ENCODE results near the gene FBXO28.
A peak's percentile ranks its signal among the peaks of the same experiment; 100 is the strongest.

The FBXO28 gene

DNA sequence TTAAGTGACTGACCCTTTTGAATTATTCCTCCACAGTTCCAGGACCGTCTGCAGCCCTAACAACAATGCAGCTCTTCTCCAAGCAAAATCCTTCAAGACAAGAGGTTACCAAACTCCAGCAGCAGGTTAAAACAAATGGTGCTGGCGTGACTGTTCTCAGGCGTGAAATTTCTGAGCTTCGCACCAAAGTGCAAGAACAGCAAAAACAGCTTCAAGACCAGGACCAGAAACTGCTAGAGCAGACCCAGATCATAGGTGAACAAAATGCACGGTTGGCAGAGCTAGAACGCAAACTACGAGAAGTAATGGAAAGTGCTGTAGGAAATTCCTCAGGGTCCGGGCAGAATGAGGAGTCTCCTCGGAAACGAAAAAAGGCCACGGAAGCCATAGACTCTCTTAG lies 43.4 kb downstream of the FBXO28 start:
- no peak for DNase-seq (ENCODE audit: low read depth)

- DNase-seq (ENCODE audit: low read depth): no peak
These were observed 45.6 kb downstream of the FBXO28 start for GRCh38 chr1:224159541-224159940.

DNA sequence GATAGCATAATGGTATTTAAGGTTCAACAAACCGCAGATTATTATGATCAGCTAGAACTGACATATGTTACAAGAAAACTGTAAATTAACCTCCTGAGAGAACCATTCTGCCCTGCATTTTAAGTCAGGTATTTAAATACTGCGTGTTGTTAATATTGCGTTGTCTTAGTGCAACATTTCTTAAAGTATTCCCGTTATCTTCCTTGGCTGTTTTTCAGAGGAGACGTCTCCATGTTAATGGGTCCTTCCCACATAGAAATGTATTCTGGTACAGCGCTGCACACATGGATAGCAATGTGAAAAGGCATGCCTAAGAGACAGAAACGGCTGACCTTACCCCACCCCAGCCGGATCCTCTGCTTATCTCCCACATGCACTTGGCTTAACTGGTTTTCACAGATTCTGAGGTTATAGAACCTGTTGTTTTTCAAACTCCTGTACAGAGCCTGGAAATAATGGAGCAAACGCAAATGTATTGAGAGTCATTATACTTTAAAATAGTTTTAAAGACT lies 46.3 kb downstream of the FBXO28 start:
- DNase-seq (ENCODE audit: low read depth): no peak

GRCh38 chr1:224162768-224163167 lies 48.9 kb downstream of the FBXO28 start:
- DNase-seq (ENCODE audit: low read depth): no peak

GRCh38 chr1:224163311-224163710 lies 49.4 kb downstream of the FBXO28 start:
- DNase-seq (ENCODE audit: low read depth): no peak

DNA sequence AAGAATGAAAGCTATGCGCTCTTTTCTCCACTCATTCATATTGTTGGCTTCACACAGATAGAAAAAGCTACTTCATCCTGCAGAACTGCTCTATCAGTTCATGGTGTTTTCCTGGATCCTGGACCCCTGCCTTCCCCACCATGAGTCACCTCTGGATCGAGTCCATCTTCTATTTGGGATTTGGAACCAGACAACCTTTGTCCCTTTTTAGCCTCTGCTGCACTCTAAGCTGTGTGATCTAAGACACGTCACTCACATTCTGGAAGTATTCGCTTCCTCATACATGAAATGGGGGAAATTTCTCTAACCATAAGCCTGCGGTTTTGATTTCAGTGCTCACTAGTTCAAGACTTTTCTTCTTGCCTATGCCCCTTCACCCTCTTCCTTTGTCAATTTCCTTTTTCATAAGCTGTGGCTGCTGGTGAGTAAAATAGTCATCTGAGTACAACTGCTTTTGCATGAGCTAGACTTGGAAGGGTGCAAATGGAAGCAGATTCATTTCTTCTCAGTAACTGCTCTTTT lies 55.0 kb downstream of the FBXO28 start:
- no peak for DNase-seq (ENCODE audit: low read depth)

DNA sequence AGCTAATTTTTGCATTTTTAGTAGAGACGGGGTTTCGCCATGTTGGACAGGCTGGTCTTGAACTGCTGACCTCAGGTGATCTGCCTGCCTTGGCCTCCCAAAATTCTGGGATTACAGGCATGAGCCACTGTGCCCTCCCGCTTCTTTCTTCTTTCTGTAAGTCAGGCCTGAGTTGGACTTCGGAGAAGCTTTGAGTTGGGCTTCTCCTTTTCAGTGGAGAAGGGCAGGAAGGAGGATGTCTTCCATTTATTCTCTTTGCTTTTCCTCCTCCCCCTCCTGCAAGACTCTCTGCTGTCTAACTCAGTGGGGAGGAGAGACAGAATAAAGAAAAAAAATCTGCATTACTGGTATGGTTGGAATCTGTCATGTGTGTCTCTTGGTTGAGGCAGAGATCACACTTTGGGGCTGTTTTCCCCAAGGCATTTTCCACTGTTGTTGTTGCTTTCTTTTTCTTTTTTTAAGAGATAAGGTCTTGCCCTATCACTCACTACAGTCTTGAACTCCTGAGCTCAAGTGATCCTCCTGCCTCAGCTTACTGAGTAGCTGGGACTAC lies 55.9 kb downstream of the FBXO28 start:
- no peak for DNase-seq (ENCODE audit: low read depth)

DNA sequence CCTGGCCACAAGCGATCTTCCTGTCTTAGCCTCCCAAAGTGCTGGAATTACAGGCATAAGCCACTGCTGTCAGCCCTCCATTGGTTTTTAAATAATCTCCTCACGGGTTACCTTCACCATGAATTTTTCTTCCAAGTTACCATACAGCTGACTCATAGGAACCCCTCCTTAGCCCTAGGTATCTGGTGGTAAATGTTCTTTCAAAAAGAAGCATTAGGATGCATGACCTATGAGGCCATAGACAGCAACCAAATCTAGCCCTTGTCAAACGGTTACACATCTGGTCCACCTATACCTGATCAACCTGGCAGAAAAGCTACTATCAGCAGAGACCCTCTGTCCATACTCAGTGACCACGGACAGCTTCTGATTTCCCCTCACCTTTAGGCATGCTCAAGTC lies 56.4 kb downstream of the FBXO28 start:
- no peak for DNase-seq (ENCODE audit: low read depth)

DNA sequence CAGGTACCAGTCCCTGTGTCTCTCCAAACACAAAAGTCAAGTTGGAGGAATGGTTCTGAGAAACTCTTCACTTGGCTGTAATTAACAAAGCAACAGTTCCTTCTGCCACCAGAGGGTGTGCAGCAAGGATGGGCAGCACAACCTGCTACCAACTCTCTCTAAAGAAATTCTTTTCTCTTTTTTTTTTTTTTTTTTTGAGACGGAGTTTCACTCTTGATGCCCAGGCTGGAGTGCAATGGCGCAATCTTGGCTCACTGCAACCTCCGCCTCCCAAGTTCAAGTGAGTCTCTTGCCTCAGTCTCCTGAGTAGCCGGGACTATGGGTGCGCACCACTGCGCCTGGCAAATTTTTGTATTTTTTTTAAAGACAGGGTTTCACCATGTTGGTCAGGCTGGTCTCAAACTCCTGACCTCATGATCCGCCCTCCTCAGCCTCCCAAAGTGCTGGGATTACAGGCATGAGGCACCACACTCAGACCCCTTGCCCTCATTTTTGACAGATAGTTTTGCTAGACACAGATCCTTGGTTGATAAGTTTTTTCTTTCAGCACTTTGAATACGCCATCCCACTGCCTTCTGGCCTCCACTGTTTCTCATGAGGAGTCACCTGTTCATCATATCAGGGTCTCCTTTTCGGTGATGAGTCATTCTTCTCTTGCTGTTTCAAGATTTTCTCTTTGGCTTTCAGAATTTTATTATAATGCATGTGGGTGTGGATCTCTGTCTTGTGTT lies 57.0 kb downstream of the FBXO28 start:
- no peak for DNase-seq (ENCODE audit: low read depth)

- DNase-seq (ENCODE audit: low read depth): no peak
These were observed 58.3 kb downstream of the FBXO28 start for GRCh38 chr1:224172229-224172628.

DNA sequence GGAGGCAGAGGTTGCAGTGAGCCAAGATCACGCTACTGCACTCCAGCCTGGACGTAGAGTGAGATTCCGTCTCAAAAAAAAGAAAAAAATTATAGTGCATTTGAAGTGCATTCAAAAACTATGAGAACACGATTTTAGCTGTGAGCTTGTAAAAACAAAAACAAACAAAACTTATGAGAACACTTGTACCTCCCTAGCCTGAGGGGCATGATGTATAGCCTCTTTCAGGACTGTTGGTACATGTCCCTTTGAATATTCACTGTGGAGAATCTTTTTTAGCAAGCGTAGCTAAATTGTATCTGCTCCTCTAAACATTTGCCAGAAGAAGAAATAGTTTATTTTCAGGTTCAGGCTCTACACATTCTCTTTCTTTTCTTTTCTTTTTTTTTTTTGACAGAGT lies 59.6 kb downstream of the FBXO28 start:
- DNase-seq (ENCODE audit: low read depth): no peak

DNA sequence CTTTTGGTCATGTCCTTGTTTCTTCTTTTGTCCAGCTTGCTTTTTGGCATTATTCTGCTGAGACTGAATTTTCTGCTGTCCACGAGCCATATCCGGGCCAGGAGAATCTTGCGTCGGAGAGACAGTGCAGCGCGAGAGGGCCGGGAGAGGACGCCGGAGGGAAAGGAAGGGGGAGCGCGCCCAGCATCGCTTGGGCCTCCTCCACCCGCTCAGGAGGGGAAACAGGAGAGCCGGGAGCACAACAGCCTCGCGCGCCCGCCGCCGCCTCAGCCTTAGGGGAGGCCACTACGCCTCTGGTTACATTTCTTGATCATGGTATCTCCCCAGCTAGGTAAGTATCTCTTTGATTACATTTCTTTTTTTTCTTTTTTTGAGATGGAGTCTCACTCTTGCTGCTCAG lies 61.7 kb downstream of the FBXO28 start:
- DNase-seq (ENCODE audit: low read depth): no peak

GRCh38 chr1:224177356-224177999 lies 63.6 kb downstream of the FBXO28 start:
- no peak for DNase-seq (ENCODE audit: low read depth)

GRCh38 chr1:224178894-224179293 lies 65.0 kb downstream of the FBXO28 start:
- DNase-seq (ENCODE audit: low read depth): no peak

DNA sequence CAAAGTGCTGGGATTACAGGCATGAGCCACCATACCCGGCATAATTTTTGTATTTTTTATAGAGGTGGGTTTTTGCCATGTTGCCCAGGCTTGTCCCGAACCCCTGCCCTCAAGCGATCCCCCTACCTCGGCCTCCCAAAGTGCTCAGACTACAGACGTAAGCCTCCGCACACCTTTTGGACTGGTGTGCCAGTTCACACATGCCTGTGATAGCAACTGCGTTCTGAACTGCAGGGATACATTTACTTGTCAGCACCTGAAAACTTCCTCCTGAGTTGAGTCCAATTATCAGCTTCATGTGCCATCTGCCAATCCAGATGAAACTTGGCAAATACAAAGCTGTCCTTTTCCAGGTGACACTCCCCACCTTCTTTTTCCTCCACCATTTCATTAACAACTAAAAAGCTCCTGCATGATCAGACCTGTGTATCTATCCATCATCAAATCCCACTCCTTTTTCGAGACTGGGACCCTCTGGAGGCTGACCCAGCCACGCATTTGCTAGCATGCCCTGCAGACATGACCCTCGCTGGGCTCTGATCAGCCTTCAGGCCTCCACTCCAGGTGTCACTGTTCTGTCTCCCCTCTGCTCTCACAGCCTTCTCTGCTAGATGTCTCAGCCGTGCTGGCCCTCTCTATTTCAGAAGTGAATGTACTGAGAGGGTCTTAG lies 67.0 kb downstream of the FBXO28 start:
- DNase-seq (ENCODE audit: low read depth): no peak

DNA sequence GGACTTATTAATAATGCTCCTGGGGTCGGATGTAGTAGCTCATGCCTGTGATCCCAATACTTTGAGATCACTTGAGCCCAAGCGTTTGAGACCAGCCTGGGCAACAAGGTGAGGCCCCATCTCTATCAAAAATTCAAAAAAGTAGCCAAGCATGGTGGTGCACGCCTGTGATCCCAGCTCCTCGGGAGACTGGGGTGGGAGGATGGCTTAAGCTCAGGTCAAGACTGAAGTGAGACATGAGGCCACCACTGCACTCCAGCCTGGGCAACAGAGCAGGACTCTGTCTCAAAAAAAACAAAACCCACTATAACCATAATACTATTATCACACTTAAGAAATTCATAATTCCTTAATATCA lies 67.5 kb downstream of the FBXO28 start:
- no peak for DNase-seq (ENCODE audit: low read depth)

- DNase-seq (ENCODE audit: low read depth): no peak
These were observed 68.3 kb downstream of the FBXO28 start for GRCh38 chr1:224182057-224182865.

DNA sequence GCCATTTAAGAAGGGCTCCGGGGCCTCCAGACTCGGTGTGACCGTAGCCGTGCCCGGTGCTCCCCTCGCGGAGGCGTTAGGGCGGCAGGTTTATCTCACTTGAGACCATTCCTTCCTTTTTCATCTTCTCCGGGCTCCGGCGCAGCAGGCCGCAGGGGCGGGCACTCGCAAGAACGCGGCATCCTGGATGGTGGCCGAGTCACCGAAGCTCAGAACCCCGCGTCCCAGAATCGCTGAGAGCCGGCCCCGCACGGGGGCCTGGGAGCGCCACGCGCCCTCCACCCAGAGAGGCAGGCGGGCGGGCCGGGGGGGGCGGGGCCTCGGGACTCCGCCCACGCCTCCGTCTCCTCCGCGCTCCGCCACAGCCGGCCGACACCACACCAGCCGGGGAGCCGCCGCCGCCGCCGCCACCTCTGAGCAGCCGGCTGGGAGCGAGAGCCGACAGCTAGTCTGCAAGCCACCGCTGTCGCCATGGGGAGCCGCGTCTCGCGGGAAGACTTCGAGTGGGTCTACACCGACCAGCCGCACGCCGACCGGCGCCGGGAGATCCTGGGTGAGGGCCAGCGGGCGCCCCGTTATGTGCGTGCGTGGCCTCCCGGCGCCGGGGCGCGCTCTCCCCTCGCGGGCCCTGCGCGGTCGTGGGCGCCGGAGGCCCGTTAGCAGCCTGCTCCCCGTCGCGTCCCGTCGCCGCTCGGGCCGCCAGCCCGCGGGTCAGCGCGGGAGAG lies 69.1 kb downstream of the FBXO28 start, which contains the start of gene DEGS1:
Gene DEGS1, plus strand, starts transcription at position 375 of the 725 bp plus-strand sequence. Its CDS starts 97 bp downstream, at position 472.
- DNase-seq (ENCODE audit: low read depth): peak; percentile 58

DNA sequence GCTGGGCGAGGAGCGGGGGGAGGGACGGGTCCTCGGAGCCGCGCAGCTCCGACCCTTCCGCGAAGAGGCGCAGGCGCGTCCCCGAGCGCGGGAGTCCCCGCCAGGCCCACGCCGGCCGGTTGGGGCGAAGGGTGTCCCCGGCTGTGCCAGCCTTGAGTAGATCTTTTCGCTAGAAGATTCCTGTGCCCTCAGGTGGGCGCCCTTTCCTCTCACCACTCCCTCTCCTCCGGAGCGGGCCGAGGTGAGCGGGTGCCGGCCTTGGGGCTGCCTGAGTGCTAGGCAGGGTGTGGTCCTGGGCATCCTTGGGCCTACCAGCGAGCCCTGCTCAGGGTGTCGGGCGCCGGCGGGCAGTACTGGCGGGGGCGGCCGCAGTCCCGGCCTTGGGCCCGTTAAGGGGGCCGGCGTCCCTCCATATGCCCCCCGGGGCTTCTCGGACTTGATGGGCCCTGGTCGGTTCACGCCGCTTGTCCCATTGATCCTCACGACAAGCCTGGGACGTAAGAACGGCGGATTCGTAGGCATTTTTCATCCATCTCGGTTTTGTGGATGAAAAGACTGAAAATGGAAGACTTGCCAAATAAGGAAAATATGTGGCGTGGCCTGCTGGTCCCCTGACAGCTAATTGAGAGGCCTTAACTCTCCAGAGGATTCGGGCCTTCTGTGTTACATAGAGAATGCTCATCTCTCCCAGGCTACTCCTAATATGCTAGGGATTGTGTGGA lies 69.8 kb downstream of the FBXO28 start:
- peak; percentile 38 for DNase-seq (ENCODE audit: low read depth)

DNA sequence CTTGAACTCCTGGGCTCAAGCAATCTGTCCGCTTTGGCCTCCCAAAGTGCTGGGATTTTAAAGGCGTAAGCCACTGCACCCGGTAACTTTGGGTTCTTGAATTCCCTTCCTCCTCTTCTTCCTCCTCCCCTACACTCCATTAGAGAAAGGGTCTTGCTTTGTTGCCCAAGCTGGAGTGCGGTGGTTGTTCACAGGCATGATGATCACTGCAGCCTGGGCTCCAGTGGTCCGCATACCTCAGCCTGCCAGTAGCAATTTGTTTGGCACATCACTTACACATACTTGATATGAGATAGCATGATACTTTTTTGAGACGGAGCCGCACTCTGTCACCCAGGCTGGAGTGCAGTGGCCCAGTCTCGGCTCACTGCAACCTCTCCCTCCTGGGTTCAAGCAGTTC lies 71.3 kb downstream of the FBXO28 start:
- no peak for DNase-seq (ENCODE audit: low read depth)
